Loucy (cell line): Measurements from ENCODE around the gene CLTA.

Experiments
- H2AFZ ChIP-seq: fragments of 200-600 bp; sonication (generic); 2 replicates; pipeline ENCODE4 v1.6.0; 2016; ENCODE audit warnings: antibody characterized with exemption, mild to moderate bottlenecking, low read length, moderate library complexity
- H3F3A ChIP-seq: fragments of 200-600 bp; 2 replicates; pipeline ENCODE4 v1.6.0; 2016; ENCODE audit warnings: antibody characterized with exemption, low read depth, mild to moderate bottlenecking
- H3K27me3 ChIP-seq: fragments of 200-600 bp; sonication (generic); 2 replicates; pipeline ENCODE4 v1.6.1; 2014; ENCODE audit warnings: low read length, mild to moderate bottlenecking; ENCODE audit not compliant: insufficient read depth, poor library complexity, severe bottlenecking
- H3K36me3 ChIP-seq: fragments of 200-600 bp; sonication (generic); 2 replicates; pipeline ENCODE4 v1.6.1; 2016; ENCODE audit warnings: low read length; ENCODE audit not compliant: insufficient read depth
- H3K4me1 ChIP-seq: fragments of 200-600 bp; sonication (generic); 2 replicates; pipeline ENCODE4 v1.5.1; 2014; ENCODE audit warnings: low read length, mild to moderate bottlenecking; ENCODE audit not compliant: insufficient read depth, poor library complexity, severe bottlenecking
- H3K4me2 ChIP-seq: fragments of 200-600 bp; sonication (generic); 2 replicates; pipeline ENCODE4 v1.6.0; 2014; ENCODE audit warnings: antibody characterized with exemption, low read length, low read depth, mild to moderate bottlenecking; ENCODE audit not compliant: poor library complexity, severe bottlenecking
- H3K4me3 ChIP-seq: fragments of 200-600 bp; sonication (generic); 2 replicates; pipeline ENCODE4 v1.5.1; 2014; ENCODE audit warnings: low read length, mild to moderate bottlenecking, mixed read lengths; ENCODE audit not compliant: poor library complexity, severe bottlenecking
- H3K79me2 ChIP-seq: fragments of 200-600 bp; sonication (generic); 2 replicates; pipeline ENCODE4 v1.6.1; 2014; ENCODE audit warnings: low read length; ENCODE audit not compliant: insufficient read depth
- H3K9ac ChIP-seq: fragments of 200-600 bp; sonication (generic); 2 replicates; pipeline ENCODE4 v1.6.0; 2014; ENCODE audit warnings: mild to moderate bottlenecking, low read depth, low read length, moderate library complexity; ENCODE audit not compliant: poor library complexity, severe bottlenecking
- H3K9me2 ChIP-seq: fragments of 200-600 bp; sonication (generic); replicated peaks from 2 replicates; pipeline ENCODE4 v1.6.1; 2016; ENCODE audit warnings: low read depth, low read length, mixed read lengths
- H3K9me3 ChIP-seq: fragments of 200-600 bp; sonication (generic); 2 replicates; pipeline ENCODE4 v1.6.1; 2014; ENCODE audit warnings: mild to moderate bottlenecking, antibody characterized with exemption, low read length, low read depth; ENCODE audit not compliant: insufficient read depth
- H4K20me1 ChIP-seq: fragments of 200-600 bp; sonication (generic); 2 replicates; pipeline ENCODE4 v1.6.0; 2014; ENCODE audit warnings: antibody characterized with exemption, low read length, mild to moderate bottlenecking; ENCODE audit not compliant: insufficient read depth, poor library complexity, severe bottlenecking
- CTCF ChIP-seq: fragments of 200-600 bp; sonication (generic); conservative IDR thresholded peaks from 2 replicates; pipeline ENCODE4 v1.5.1; 2014; ENCODE audit warnings: mild to moderate bottlenecking, antibody characterized with exemption, low read length
- EZH2phosphoT487 ChIP-seq: fragments of 200-600 bp; IDR thresholded peaks from 2 replicates; pipeline ENCODE4 v1.6.1; 2018; ENCODE audit warnings: antibody characterized with exemption, mild to moderate bottlenecking, moderate library complexity, borderline replicate concordance

Gene CLTA

DNA sequence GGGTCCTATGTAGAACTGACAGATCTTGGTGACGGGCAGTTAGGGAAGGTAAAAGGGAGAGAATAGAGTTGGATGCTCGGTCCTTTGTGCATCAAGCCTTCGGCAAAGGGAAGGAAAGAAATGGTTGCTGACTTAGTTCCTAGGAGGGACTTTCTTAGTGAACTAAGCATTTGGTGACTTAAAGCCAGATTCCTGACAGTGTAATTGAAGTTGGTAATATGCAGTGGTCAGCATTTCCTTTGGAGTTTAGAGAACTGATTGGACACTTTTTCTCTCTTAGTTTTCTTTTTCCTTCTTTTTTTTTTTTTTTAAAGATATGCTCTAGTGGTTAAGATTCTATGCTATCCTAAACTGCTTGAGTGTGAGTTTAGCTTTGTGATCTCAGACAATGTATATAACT, 2.3 kb downstream of the CLTA start:
- no peaks in the 10 kb centered on the region for H3K9me2 ChIP-seq
- no peaks in the 10 kb centered on the region for H3K27me3 ChIP-seq
- peak overlapping the region; percentile 96 for H3K4me3 ChIP-seq
- peaks cover 66% of the 10 kb centered on the region for H3K79me2 ChIP-seq
- no peaks in the 10 kb centered on the region for H3K36me3 ChIP-seq
- no peak overlapping the region for H2AFZ ChIP-seq
- H3K4me1 ChIP-seq = peaks cover 40% of the 10 kb centered on the region
- H3F3A ChIP-seq = no peaks in the 10 kb centered on the region
- no peaks in the 10 kb centered on the region for H3K9me3 ChIP-seq
- H4K20me1 ChIP-seq = peaks cover 54% of the 10 kb centered on the region
- peak overlapping the region; percentile 98 for H3K4me2 ChIP-seq
- peak overlapping the region; percentile 96 for H3K9ac ChIP-seq
- TF ChIP-seq CTCF (no peak), EZH2phosphoT487 (no peak)

DNA sequence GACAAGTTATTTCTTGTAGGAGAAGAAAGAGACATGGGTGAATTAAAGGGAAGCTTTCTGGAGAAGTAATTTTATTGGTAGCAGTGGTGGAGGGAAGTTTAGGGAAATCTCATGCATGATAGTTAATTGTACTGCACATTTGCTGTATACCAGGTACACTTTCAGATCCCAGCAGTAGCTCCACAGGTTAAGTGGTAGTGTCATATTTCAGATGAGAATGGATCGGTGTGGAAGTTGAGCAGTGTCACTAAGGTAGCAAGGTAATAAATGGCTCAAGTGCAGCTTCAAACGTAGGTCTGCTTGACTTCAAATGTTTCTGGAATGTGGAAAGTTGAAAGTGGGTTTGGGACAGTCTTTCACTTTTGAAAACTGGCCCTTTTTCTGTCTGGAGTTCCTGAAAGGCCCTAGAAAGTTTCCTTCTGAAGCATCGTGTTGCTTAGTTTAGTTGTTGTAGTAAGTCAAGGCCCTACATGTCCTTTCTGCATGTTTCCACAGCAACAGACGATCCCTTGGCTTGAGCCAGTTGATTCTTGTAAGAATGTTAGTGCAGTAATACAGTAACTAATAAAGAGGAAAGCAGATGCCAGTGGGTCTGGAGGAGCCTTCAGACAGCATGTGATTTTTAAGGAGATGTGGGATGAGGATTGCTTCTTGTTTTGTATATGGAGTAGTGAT, 3.7 kb downstream of the CLTA start:
- Histone ChIP-seq H3K79me2 (peaks cover 66% of the 10 kb centered on the region), H3F3A (no peaks in the 10 kb centered on the region), H3K9me3 (no peaks in the 10 kb centered on the region), H3K9ac (peak overlapping the region; percentile 34), H3K36me3 (peaks cover 9% of the 10 kb centered on the region; the same call in 1 of the 2 replicates), H3K4me1 (peaks cover 40% of the 10 kb centered on the region), H3K27me3 (no peaks in the 10 kb centered on the region), H3K4me2 (peak overlapping the region; percentile 98), H4K20me1 (peaks cover 54% of the 10 kb centered on the region), H3K4me3 (peak overlapping the region; percentile 96), H2AFZ (no peak overlapping the region), H3K9me2 (no peaks in the 10 kb centered on the region)
- no peak for TF ChIP-seq EZH2phosphoT487
- TF ChIP-seq CTCF = no peak

DNA sequence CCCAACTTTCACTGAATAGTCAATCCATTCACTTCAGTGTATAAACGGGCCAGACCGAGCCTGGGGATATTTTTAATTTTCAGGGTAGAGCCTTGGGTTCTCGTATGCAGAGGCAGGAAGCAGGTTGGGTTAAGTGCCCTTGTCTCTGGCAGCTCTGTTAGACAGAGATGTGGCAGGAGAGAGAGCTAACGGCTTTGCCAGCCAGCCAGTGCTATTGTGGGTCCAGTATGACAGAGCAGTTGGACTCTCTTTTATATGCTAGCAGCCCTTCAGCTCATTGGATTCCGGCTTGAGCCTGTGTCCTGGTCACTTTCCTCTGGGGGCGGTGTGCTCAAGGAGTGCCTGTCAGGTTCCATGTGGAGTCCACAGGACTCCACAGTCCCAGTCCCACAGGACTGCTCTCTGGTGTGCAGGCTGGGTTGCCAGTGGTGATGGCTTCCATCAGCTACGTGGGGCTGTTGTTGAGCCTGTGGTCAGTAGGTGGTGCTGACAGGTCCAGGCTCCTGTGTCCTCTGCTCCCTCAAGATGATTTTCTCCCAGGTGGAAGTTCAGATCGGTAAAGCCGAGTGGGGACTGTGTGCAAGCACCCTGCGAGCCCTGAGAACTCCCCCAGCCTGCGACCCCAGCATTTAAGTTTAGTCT, 14.3 kb downstream of the CLTA start:
- H3K9me2 ChIP-seq = no peaks in the 10 kb centered on the region
- H3K4me2 ChIP-seq = no peak overlapping the region
- H3K9me3 ChIP-seq = no peaks in the 10 kb centered on the region
- peaks cover 30% of the 10 kb centered on the region for H4K20me1 ChIP-seq
- H3K36me3 ChIP-seq = peaks cover 90% of the 10 kb centered on the region
- H2AFZ ChIP-seq = no peak overlapping the region
- H3F3A ChIP-seq = no peaks in the 10 kb centered on the region
- TF ChIP-seq EZH2phosphoT487 = no peak
- 0 out of 2 replicates have a peak, but pooled peaks have one; percentile 27 for TF ChIP-seq CTCF
- peaks cover 23% of the 10 kb centered on the region for H3K4me1 ChIP-seq
- no peak overlapping the region for H3K4me3 ChIP-seq
- no peaks in the 10 kb centered on the region for H3K27me3 ChIP-seq
- H3K79me2 ChIP-seq = peaks cover 46% of the 10 kb centered on the region
- no peak overlapping the region for H3K9ac ChIP-seq
